Measurements from ENCODE around the gene MEF2D.

The MEF2D gene

GRCh38 chr1:156499194-156499841, 1.3 kb downstream of the MEF2D start:
- peak overlapping the region; percentile 99 for H3K4me3 ChIP-seq (ENCODE audit: control insufficient read depth, low read depth, low read length)
- no peak for TF ChIP-seq CTCF (IDR thresholded peaks at IDR 0.05; ENCODE audit: control insufficient read depth, insufficient read depth, low read depth, low read length, missing control alignments)
- no peak for DNase-seq (ENCODE audit: low read depth)

GRCh38 chr1:156498432-156499193, 2.0 kb downstream of the MEF2D start:
- TF ChIP-seq CTCF (IDR thresholded peaks at IDR 0.05; ENCODE audit: control insufficient read depth, insufficient read depth, low read depth, low read length, missing control alignments), result no peak
- no peak for DNase-seq (ENCODE audit: low read depth)
- H3K4me3 ChIP-seq (ENCODE audit: control insufficient read depth, low read depth, low read length), result peak overlapping the region; percentile 99

GRCh38 chr1:156497743-156498431, 2.7 kb downstream of the MEF2D start:
- no peak for DNase-seq (ENCODE audit: low read depth)
- peak overlapping the region; percentile 99 for H3K4me3 ChIP-seq (ENCODE audit: control insufficient read depth, low read depth, low read length)
- no peak for TF ChIP-seq CTCF (IDR thresholded peaks at IDR 0.05; ENCODE audit: control insufficient read depth, insufficient read depth, low read depth, low read length, missing control alignments)

- no peak for TF ChIP-seq CTCF (IDR thresholded peaks at IDR 0.05; ENCODE audit: control insufficient read depth, insufficient read depth, low read depth, low read length, missing control alignments)
- H3K4me3 ChIP-seq (ENCODE audit: control insufficient read depth, low read depth, low read length), result no peak overlapping the region
- no peak for DNase-seq (ENCODE audit: low read depth)
Observed at GRCh38 chr1:156497078-156497742, 3.4 kb downstream of the MEF2D start.

GRCh38 chr1:156496211-156496761, 4.3 kb downstream of the MEF2D start:
- no peak for TF ChIP-seq CTCF (IDR thresholded peaks at IDR 0.05; ENCODE audit: control insufficient read depth, insufficient read depth, low read depth, low read length, missing control alignments)
- DNase-seq (ENCODE audit: low read depth), result no peak
- H3K4me3 ChIP-seq (ENCODE audit: control insufficient read depth, low read depth, low read length), result 0 out of 2 replicates have a peak overlapping the region, but pooled peaks have one; percentile 1
